ENCODE measurements around the gene NOTO.

GRCh38 chr2:73252238-73253027 is 50.1 kb downstream of the NOTO start:
- TF ChIP-seq POLR2A (IDR thresholded peaks at IDR 0.05) = no peak
- TF ChIP-seq CTCF (IDR thresholded peaks at IDR 0.05) = no peak

Measured in heart left ventricle (tissue), 13 donors.